ENCODE data around the gene SMURF2.
A peak's percentile ranks its signal among the peaks of the same experiment; 100 is the strongest.

SMURF2 gene

GRCh38 chr17:64653985-64654355, 8.1 kb downstream of the SMURF2 start:
- DNase-seq (ENCODE audit: low read depth in 2 of 2): no peak
- no peak overlapping the region for H3K4me3 ChIP-seq (replicated peaks in 1 of 2; ENCODE audit: low read depth in 2 of 2, low read length in 2 of 2)
- TF ChIP-seq CTCF (IDR thresholded peaks at IDR 0.05; ENCODE audit: low read depth, low read length): no peak

- H3K4me3 ChIP-seq (replicated peaks in 1 of 2; ENCODE audit: low read depth in 2 of 2, low read length in 2 of 2): no peak overlapping the region
- DNase-seq (ENCODE audit: low read depth in 2 of 2): peak; percentile 35 to 76
- no peak for TF ChIP-seq CTCF (IDR thresholded peaks at IDR 0.05; ENCODE audit: low read depth, low read length)
Observed at GRCh38 chr17:64653325-64653984, 8.7 kb downstream of the SMURF2 start.

GRCh38 chr17:64651889-64652288, 10.2 kb downstream of the SMURF2 start:
- no peak for DNase-seq (ENCODE audit: low read depth in 2 of 2)
- H3K4me3 ChIP-seq (replicated peaks in 1 of 2; ENCODE audit: low read depth in 2 of 2, low read length in 2 of 2): no peak overlapping the region

GRCh38 chr17:64648234-64648633, 13.9 kb downstream of the SMURF2 start:
- TF ChIP-seq CTCF (IDR thresholded peaks at IDR 0.05; ENCODE audit: low read depth, low read length): no peak
- DNase-seq (ENCODE audit: low read depth in 2 of 2): no peak
- H3K4me3 ChIP-seq (replicated peaks in 1 of 2; ENCODE audit: low read depth in 2 of 2, low read length in 2 of 2): no peak overlapping the region

More at GRCh38 chr17:64651889-64652288, 10.2 kb downstream of the SMURF2 start:
- TF ChIP-seq CTCF (IDR thresholded peaks at IDR 0.05; ENCODE audit: low read depth, low read length): no peak

- H3K4me3 ChIP-seq (replicated peaks in 1 of 2; ENCODE audit: low read depth in 2 of 2, low read length in 2 of 2): no peak overlapping the region
- TF ChIP-seq CTCF (IDR thresholded peaks at IDR 0.05; ENCODE audit: low read depth, low read length): no peak
- DNase-seq (ENCODE audit: low read depth in 2 of 2): no peak
Observed at GRCh38 chr17:64647817-64648216, 14.3 kb downstream of the SMURF2 start.

- no peak for TF ChIP-seq CTCF (IDR thresholded peaks at IDR 0.05; ENCODE audit: low read depth, low read length)
- H3K4me3 ChIP-seq (replicated peaks in 1 of 2; ENCODE audit: low read depth in 2 of 2, low read length in 2 of 2): no peak overlapping the region
- DNase-seq (ENCODE audit: low read depth in 2 of 2): no peak
Observed at GRCh38 chr17:64639516-64639915, 22.6 kb downstream of the SMURF2 start.

Data from cardiac fibroblast (primary cell).